ENCODE results near the gene GDPD5. TPM values are rescaled to one million over a fixed set of nuclear protein-coding genes. Genes with fewer than 3 reads are reported as not detected.

The GDPD5 gene
- total RNA-seq, 4 donors from 2014 or later, result 5.1 to 9.3 (median 8.4) TPM

GRCh38 chr11:75555079-75555811 lies 29.5 kb upstream of the GDPD5 start:
- Histone ChIP-seq H3K27ac (replicated peaks in 1 of 4) (peak overlapping the region; percentile 99 to 100 (median 100)), H3K36me3 (no peaks in the 10 kb centered on the region), H3K9me3 (no peaks in the 10 kb centered on the region), H3K4me1 (peaks cover 53 to 71% (median 67%) of the 10 kb centered on the region in 4 donors), H3K27me3 (no peaks in the 10 kb centered on the region), H3K4me3 (peak overlapping the region in 2 of 4 donors; percentile 39 to 45)
- no peak for TF ChIP-seq EP300 (IDR thresholded peaks at IDR 0.05)
- no peak for TF ChIP-seq POLR2A (IDR thresholded peaks at IDR 0.05; ENCODE audit: low read depth)
- no peak for TF ChIP-seq POLR2AphosphoS5 (IDR thresholded peaks at IDR 0.05)
- TF ChIP-seq CTCF (IDR thresholded peaks at IDR 0.05), result no peak
- intact Hi-C loops (cut with DNase I), result no loop called here
- 88% methylated on average over 11 of the region's 12 CpGs for WGBS
- no peak for DNase-seq (ENCODE audit: extremely low spot score)

GRCh38 chr11:75554258-75555022 lies 28.7 kb upstream of the GDPD5 start:
- Histone ChIP-seq H3K27me3 (no peaks in the 10 kb centered on the region), H3K4me1 (peaks cover 45 to 63% (median 59%) of the 10 kb centered on the region in 4 donors), H3K9me3 (no peaks in the 10 kb centered on the region), H3K4me3 (peak overlapping the region; percentile 24 to 45 (median 33)), H3K36me3 (no peaks in the 10 kb centered on the region), H3K27ac (replicated peaks in 1 of 4) (peak overlapping the region; percentile 99 to 100 (median 100))
- 41% methylated on average over 9 of the region's 21 CpGs for WGBS
- intact Hi-C loops (cut with DNase I), result no loop called here
- peak; percentile 95 for DNase-seq (ENCODE audit: extremely low spot score)
- TF ChIP-seq POLR2AphosphoS5 (IDR thresholded peaks at IDR 0.05) (peak; percentile 96 to 98), EP300 (IDR thresholded peaks at IDR 0.05) (no peak), POLR2A (IDR thresholded peaks at IDR 0.05; ENCODE audit: low read depth) (peak; percentile 50), CTCF (IDR thresholded peaks at IDR 0.05) (no peak)

GRCh38 chr11:75553889-75554257 lies 28.1 kb upstream of the GDPD5 start:
- H3K4me3 ChIP-seq, result peak overlapping the region in 1 of 4 donors; percentile 39
- no peak for TF ChIP-seq EP300 (IDR thresholded peaks at IDR 0.05)
- no peak for TF ChIP-seq POLR2AphosphoS5 (IDR thresholded peaks at IDR 0.05)
- TF ChIP-seq CTCF (IDR thresholded peaks at IDR 0.05), result no peak
- TF ChIP-seq POLR2A (IDR thresholded peaks at IDR 0.05; ENCODE audit: low read depth), result no peak
- no peak for DNase-seq (ENCODE audit: extremely low spot score)
- no peaks in the 10 kb centered on the region for H3K9me3 ChIP-seq
- intact Hi-C loops (cut with DNase I), result no loop called here
- H3K36me3 ChIP-seq, result no peaks in the 10 kb centered on the region
- H3K4me1 ChIP-seq, result peaks cover 39 to 58% (median 53%) of the 10 kb centered on the region in 4 donors
- H3K27me3 ChIP-seq, result no peaks in the 10 kb centered on the region
- peak overlapping the region; percentile 99 to 100 (median 100) for H3K27ac ChIP-seq (replicated peaks in 1 of 4)
- 38% methylated on average over 1 of the region's 1 CpG for WGBS

GRCh38 chr11:75553182-75553581 lies 27.4 kb upstream of the GDPD5 start:
- intact Hi-C loops (cut with DNase I), result no loop called here
- Histone ChIP-seq H3K27me3 (no peaks in the 10 kb centered on the region), H3K4me1 (peaks cover 32 to 51% (median 47%) of the 10 kb centered on the region in 4 donors), H3K27ac (replicated peaks in 1 of 4) (peak overlapping the region; percentile 99 to 100 (median 100)), H3K36me3 (no peaks in the 10 kb centered on the region), H3K9me3 (no peaks in the 10 kb centered on the region), H3K4me3 (no peak overlapping the region)
- TF ChIP-seq CTCF (IDR thresholded peaks at IDR 0.05) (no peak), EP300 (IDR thresholded peaks at IDR 0.05) (no peak), POLR2AphosphoS5 (IDR thresholded peaks at IDR 0.05) (no peak), POLR2A (IDR thresholded peaks at IDR 0.05; ENCODE audit: low read depth) (no peak)
- 71% methylated on average over 6 of the region's 6 CpGs for WGBS
- DNase-seq (ENCODE audit: extremely low spot score), result no peak
